HG02981 (cell line): ENCODE measurements around the gene CLSTN2.

Experiments used
- ATAC-seq: cut with Tn5 transposase; IDR thresholded peaks from one replicate; pipeline ENCODE4 v1.9.1; 2021; ENCODE audit warnings: mild to moderate bottlenecking, moderate library complexity; ENCODE audit not compliant: unreplicated experiment

CLSTN2 gene

DNA sequence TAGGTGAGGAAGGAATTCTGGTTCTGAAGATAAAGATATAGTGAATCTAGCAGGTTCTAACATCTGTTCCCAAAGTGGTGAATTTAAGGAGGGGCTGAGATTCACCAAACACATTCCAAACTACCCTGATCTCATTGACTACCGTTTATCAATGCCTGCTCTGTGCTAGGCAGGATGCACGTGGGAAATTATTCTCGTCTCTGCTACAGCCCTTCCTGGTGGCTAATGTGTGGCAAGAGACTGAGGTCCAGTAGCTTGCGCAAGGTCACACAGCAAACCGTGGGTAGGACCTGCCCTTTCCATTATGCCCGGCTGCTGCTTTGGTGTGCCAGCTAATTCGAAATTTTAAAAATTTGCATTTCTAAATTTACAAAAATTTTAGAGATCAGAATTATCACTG lies 533.4 kb downstream of the CLSTN2 start:
- no peak for ATAC-seq

GRCh38 chr3:140469491-140469890 lies 534.5 kb downstream of the CLSTN2 start:
- no peak for ATAC-seq

DNA sequence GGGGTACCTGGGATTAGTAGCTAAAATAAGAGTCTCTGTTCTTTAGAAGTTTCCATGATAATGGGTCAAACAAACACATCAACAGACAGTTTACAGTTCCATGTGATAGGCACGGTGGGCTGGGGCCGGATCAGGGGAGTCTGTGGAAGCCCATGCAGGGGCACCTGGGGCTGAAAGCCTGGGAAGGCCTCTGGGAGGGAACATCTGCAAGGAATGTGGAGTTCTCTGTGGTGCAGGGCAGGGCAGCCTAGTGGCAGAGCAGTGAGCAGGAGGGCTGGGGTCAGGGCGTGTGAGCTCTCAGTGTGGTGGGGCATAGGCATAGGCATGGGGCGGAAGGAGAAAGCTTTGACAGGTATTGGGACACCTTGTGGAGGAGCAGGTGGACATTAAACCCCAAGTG lies 535.2 kb downstream of the CLSTN2 start:
- no peak for ATAC-seq

- ATAC-seq, result no peak
Observed at GRCh38 chr3:140470962-140471361, 536.0 kb downstream of the CLSTN2 start.

DNA sequence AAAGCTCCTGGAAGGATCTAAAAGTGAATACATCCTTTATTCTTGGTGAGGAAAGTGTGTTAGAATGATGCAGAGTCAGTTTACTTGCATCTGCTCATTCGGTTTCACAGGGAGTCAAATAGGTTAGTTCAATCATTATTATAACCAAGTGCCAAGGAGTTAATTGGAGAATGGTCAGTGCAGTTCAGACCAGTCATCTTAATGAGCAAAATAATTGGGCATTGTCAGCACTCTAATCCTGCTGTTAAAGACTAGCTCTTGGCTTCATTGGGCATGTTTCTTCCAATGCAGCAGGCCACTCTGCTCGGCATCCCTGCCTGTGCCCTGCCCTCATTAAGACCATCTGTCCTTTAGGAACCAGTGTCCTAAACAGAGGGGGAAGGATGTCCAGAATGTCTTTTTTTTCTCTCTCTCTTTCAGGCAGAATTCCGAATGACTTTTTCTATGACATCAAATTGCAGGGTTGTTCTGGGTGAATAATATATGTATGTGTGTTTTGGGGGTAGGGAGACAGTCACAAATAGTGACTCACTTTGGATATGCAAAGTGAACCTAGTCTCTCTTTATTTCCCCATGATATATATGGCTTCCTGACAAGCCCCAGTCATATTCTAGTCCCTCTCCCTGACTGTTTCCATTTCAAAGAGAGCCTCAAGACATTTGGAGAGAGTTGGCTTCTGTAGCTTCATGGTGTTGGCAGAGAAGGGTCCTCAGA lies 537.5 kb downstream of the CLSTN2 start:
- no peak for ATAC-seq

DNA sequence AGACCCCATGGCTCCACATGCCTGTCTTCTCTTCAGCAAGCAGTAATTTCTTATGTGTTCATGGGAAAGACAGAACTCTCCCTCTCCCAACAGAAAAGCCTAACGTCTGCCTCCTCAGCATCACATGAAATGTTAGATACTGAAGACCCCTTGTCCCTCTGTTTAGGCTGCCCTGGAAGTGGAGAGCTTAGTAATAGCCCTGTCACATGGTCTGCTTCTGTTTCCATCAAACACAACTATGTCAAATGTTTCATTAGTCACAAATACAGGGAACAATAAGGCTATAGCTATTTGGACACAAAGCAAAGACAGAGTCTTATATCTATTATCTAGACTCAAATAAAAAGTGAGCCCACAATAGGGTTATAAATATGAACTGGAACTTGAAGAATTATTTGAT lies 552.6 kb downstream of the CLSTN2 start:
- ATAC-seq, result no peak

DNA sequence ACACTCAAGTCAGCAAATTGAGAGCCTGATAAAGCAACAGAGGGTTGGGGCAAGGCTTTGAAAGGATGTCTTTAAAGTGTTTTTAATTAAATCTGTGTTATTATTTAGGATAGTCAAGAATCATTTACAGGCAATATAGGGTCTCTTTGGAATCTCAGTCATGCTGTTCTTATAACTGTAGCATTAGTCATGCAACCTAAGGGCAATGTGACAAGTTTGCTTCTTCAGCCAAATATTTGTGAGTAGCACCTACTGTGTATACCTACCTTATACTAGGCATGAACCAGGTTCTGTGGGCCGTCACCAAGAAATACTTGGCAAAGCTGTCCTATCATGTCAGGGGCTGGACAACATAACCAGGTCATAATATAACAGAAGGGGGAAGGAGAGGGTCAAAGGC lies 558.3 kb downstream of the CLSTN2 start:
- ATAC-seq, result no peak

- ATAC-seq, result no peak
Observed at GRCh38 chr3:140494970-140495369, 560.0 kb downstream of the CLSTN2 start.

GRCh38 chr3:140497331-140497730 lies 562.3 kb downstream of the CLSTN2 start:
- no peak for ATAC-seq

GRCh38 chr3:140499114-140499757 lies 564.3 kb downstream of the CLSTN2 start:
- ATAC-seq, result no peak

GRCh38 chr3:140500473-140500872 lies 565.5 kb downstream of the CLSTN2 start:
- no peak for ATAC-seq

GRCh38 chr3:140501061-140501769 lies 566.2 kb downstream of the CLSTN2 start:
- no peak for ATAC-seq

GRCh38 chr3:140501770-140502364 lies 566.9 kb downstream of the CLSTN2 start:
- ATAC-seq, result no peak

GRCh38 chr3:140505213-140505612 lies 570.2 kb downstream of the CLSTN2 start:
- peak; percentile 82 for ATAC-seq

- ATAC-seq, result no peak
Observed at GRCh38 chr3:140505876-140506275, 570.9 kb downstream of the CLSTN2 start.

GRCh38 chr3:140508550-140508949 lies 573.6 kb downstream of the CLSTN2 start:
- no peak for ATAC-seq

DNA sequence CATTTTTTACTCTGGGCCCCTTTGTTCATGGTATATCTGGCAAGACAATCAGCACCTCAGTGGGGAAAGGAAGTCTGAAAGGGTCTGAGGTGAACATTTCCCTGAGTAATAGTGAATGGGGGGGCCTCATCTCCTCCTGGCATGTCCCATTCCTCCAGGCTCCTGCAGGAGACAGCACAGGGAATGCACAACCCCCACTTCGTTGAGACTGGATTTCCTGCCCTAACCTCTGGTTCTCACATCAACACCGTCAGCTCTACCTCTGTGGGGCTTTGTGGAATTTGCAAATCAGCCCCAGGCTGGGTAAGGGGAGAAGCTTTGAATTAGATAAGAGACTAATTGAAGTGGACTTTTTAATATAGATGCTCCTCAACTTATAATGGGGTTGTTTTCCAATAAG lies 574.5 kb downstream of the CLSTN2 start:
- ATAC-seq, result no peak

GRCh38 chr3:140510303-140510861 lies 575.4 kb downstream of the CLSTN2 start:
- ATAC-seq, result no peak

DNA sequence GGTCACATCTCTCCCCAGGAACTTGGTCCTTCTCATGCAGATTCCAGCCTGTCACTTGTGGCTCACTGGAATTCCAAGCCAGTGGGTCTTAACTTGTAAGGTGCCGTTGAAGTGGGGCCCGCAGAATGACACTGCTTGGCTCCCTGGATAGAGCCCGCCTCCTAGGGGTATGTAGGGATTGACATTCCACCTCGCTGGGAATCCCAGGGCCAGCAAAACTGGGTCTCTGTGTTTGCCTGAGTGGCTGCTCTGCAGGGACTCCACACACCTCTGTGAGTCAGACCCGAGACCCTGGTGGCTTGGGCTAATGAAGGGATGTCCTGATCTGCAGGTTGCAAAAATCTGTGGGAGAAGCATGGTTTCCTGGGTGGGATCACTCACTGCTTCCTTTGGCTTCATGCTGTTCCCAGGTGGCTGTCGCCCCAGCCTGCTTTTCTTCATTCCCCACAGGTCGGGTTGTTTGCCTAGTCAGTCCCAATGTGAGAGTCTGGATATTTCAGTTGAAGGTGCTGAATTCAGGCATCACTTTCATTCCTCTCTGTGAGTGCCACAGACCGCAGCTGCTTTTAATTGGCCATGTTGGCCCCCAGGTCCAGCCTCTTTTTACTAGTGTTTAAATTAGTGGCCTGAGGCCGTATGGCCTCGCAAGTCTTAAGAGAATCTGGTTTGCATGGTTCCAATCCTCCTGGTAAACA lies 586.9 kb downstream of the CLSTN2 start:
- no peak for ATAC-seq

- no peak for ATAC-seq
Observed at GRCh38 chr3:140522653-140523380, 587.8 kb downstream of the CLSTN2 start.
